Hepatocyte (in vitro differentiated cells): ENCODE measurements around the gene PCSK6.

Source experiments
- EZH2 ChIP-seq: fragments of 200-600 bp; sonication (generic); IDR thresholded peaks from 2 replicates; pipeline ENCODE4 v1.6.1; 2016; ENCODE audit warnings: antibody characterized with exemption, mild to moderate bottlenecking, borderline replicate concordance
- TF ChIP-seq, protein P1 (sequence below): fragments of 200-600 bp; sonication (generic); IDR thresholded peaks from 2 replicates; pipeline ENCODE4 v1.5.1; 2016; ENCODE audit warnings: antibody characterized with exemption, mild to moderate bottlenecking; ENCODE audit not compliant: poor library complexity

- TF ChIP-seq, protein P1, sequence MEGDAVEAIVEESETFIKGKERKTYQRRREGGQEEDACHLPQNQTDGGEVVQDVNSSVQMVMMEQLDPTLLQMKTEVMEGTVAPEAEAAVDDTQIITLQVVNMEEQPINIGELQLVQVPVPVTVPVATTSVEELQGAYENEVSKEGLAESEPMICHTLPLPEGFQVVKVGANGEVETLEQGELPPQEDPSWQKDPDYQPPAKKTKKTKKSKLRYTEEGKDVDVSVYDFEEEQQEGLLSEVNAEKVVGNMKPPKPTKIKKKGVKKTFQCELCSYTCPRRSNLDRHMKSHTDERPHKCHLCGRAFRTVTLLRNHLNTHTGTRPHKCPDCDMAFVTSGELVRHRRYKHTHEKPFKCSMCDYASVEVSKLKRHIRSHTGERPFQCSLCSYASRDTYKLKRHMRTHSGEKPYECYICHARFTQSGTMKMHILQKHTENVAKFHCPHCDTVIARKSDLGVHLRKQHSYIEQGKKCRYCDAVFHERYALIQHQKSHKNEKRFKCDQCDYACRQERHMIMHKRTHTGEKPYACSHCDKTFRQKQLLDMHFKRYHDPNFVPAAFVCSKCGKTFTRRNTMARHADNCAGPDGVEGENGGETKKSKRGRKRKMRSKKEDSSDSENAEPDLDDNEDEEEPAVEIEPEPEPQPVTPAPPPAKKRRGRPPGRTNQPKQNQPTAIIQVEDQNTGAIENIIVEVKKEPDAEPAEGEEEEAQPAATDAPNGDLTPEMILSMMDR = no peak
- TF ChIP-seq EZH2 = no peak
Observed at GRCh38 chr15:101255615-101256241, 233.8 kb downstream of the PCSK6 start.
